ENCODE measurements around the gene KDM6A.

GRCh38 chrX:45077748-45078424 is 204.9 kb downstream of the KDM6A start:
- TF ChIP-seq ARNTL (CRISPR knock-in tag; IDR thresholded peaks at IDR 0.05; ENCODE audit: borderline replicate concordance, low read depth), result no peak
- TF ChIP-seq ESRRG (CRISPR knock-in tag; IDR thresholded peaks at IDR 0.05), result no peak

All from SK-N-SH treated with all-trans-retinoic acid at 6 μM for 48 hours (cell line).